SK-N-SH (cell line): ENCODE results near the gene ERMN. TPM values are rescaled to one million over a fixed set of nuclear protein-coding genes. Genes with fewer than 3 reads are reported as not detected.

Source experiments
- CTCF ChIA-PET: fragments of 300-600, 350-600 bp; formaldehyde crosslinking; extraction: SDS; loops from one replicate; lab custom pipeline; 2021; lab: Yijun Ruan, JAX
- POLR2A ChIA-PET: fragments of 350-600 bp; sonication (Branson Sonifier 250); formaldehyde crosslinking; extraction: SDS; loops from one replicate; lab custom pipeline; 2020; ENCODE audit warnings: antibody characterized with exemption, inconsistent platforms; lab: Yijun Ruan, JAX
- DNase-seq: peaks from one replicate; pipeline ENCODE4 v3.0.0; 2012
- H2AFZ ChIP-seq: fragments of 200-600 bp; sonication (generic); 2 replicates; pipeline ENCODE4 v1.8.1; 2016; ENCODE audit warnings: antibody characterized with exemption, mild to moderate bottlenecking, low read depth
- H3F3A ChIP-seq: fragments of 200-600 bp; sonication (generic); replicated peaks from 2 replicates; pipeline ENCODE3; 2016; ENCODE audit warnings: antibody characterized with exemption, mild to moderate bottlenecking; ENCODE audit not compliant: insufficient read depth
- H3K27ac ChIP-seq, 2 experiments: fragments of 200-500 bp in 1 of 2; fragments of 200-600 bp in 1 of 2; sonication (Bioruptor generic) in 1 of 2; sonication (generic), shearing (Covaris generic) in 1 of 2; 2 replicates each; pipeline versions ENCODE4 v1.5.1 to v1.6.1; 2014 to 2016; ENCODE audit warnings: low read depth in 2 of 2, inconsistent platforms in 1 of 2, low read length in 1 of 2, mild to moderate bottlenecking in 1 of 2, mixed read lengths in 1 of 2
- H3K27me3 ChIP-seq: fragments of 200-600 bp; sonication (generic), shearing (Covaris generic); 2 replicates; pipeline ENCODE4 v1.6.1; 2016; ENCODE audit warnings: mixed run types; ENCODE audit not compliant: insufficient read depth
- H3K36me3 ChIP-seq, 2 experiments: fragments of 200-500 bp in 1 of 2; fragments of 200-600 bp in 1 of 2; sonication (Bioruptor generic) in 1 of 2; sonication (generic) in 1 of 2; replicated peaks in 1 of 2; 2 replicates each; pipeline versions ENCODE3 to v1.5.1; 2014 to 2016; ENCODE audit warnings: low read length in 1 of 2, mild to moderate bottlenecking in 1 of 2; ENCODE audit not compliant: insufficient read depth in 2 of 2, control insufficient read depth in 1 of 2
- H3K4me1 ChIP-seq, 2 experiments: fragments of 200-500 bp in 1 of 2; fragments of 200-600 bp in 1 of 2; sonication (Bioruptor generic) in 1 of 2; sonication (generic), shearing (Covaris generic) in 1 of 2; 2 replicates each; pipeline versions ENCODE4 v1.5.1 to v1.6.1; 2014 to 2016; ENCODE audit warnings: low read depth in 1 of 2, low read length in 1 of 2, mixed run types in 1 of 2; ENCODE audit not compliant: insufficient read depth in 2 of 2, control insufficient read depth in 1 of 2
- H3K4me2 ChIP-seq: fragments of 200-600 bp; sonication (generic), shearing (Covaris generic); 2 replicates; pipeline ENCODE4 v1.6.1; 2017; ENCODE audit warnings: mixed run types
- H3K4me3 ChIP-seq, 2 experiments: fragments of 200-500 bp in 1 of 2; fragments of 200-600 bp in 1 of 2; sonication (Bioruptor generic) in 1 of 2; sonication (generic), shearing (Covaris generic) in 1 of 2; 2 replicates each; pipeline versions ENCODE4 v1.5.1 to v1.8.1; 2014 to 2016; ENCODE audit warnings: low read depth in 2 of 2, inconsistent platforms in 1 of 2, low read length in 1 of 2, mild to moderate bottlenecking in 1 of 2, mixed read lengths in 1 of 2, moderate library complexity in 1 of 2
- H3K79me2 ChIP-seq: fragments of 200-600 bp; sonication (generic); 2 replicates; pipeline ENCODE4 v1.8.1; 2017; ENCODE audit warnings: mild to moderate bottlenecking; ENCODE audit not compliant: insufficient read depth
- H3K9ac ChIP-seq: fragments of 200-600 bp; sonication (generic); 2 replicates; pipeline ENCODE4 v1.6.1; 2017; ENCODE audit warnings: mixed run types
- H3K9me2 ChIP-seq: fragments of 200-600 bp; sonication (generic); 2 replicates; pipeline ENCODE4 v1.6.1; 2017; ENCODE audit warnings: mixed run types
- H3K9me3 ChIP-seq: fragments of 200-600 bp; sonication (generic); 2 replicates; pipeline ENCODE4 v1.6.1; 2017; ENCODE audit warnings: mixed run types, mild to moderate bottlenecking, moderate library complexity
- H4K20me1 ChIP-seq: fragments of 200-600 bp; sonication (generic); 2 replicates; pipeline ENCODE4 v1.6.1; 2017; ENCODE audit warnings: mild to moderate bottlenecking, mixed run types; ENCODE audit not compliant: insufficient read depth
- CHD2 ChIP-seq: fragments of 150-350 bp; IDR thresholded peaks from 2 replicates; pipeline ENCODE4 v1.6.1; 2018; ENCODE audit warnings: low read length; ENCODE audit not compliant: partially characterized antibody
- ELF1 ChIP-seq: IDR thresholded peaks from 2 replicates; pipeline ENCODE4 v1.4.0; 2012
- EP300 ChIP-seq, 2 experiments: IDR thresholded peaks; 2 replicates each; pipeline versions ENCODE4 v1.4.0 to v1.6.1; 2012; ENCODE audit warnings: borderline replicate concordance in 1 of 2, low read depth in 1 of 2, low read length in 1 of 2
- EZH2phosphoT487 ChIP-seq: fragments of 200-600 bp; sonication (generic); IDR thresholded peaks from 2 replicates; pipeline ENCODE4 v1.6.1; 2017; ENCODE audit warnings: low read depth, mixed run types, mild to moderate bottlenecking, antibody characterized with exemption, moderate library complexity, borderline replicate concordance
- GABPA ChIP-seq: IDR thresholded peaks from 2 replicates; pipeline ENCODE4 v1.4.0; 2012; ENCODE audit warnings: low read depth, mild to moderate bottlenecking
- IRF3 ChIP-seq: fragments of 150-350 bp; IDR thresholded peaks from 2 replicates; pipeline ENCODE4 v1.6.1; 2016; ENCODE audit warnings: mild to moderate bottlenecking, low read depth, low read length
- JUND ChIP-seq: IDR thresholded peaks from 2 replicates; pipeline ENCODE4 v1.4.0; 2012
- MAX ChIP-seq: IDR thresholded peaks from 2 replicates; pipeline ENCODE4 v1.4.0; 2012; ENCODE audit warnings: low read depth
- MXI1 ChIP-seq: IDR thresholded peaks from 2 replicates; pipeline ENCODE4 v1.6.1; 2012; ENCODE audit warnings: mild to moderate bottlenecking, low read depth, low read length, improper control_type of control experiment
- POLR2AphosphoS5 ChIP-seq: IDR thresholded peaks from 2 replicates; pipeline ENCODE4 v1.6.1; 2012; ENCODE audit warnings: low read depth, low read length
- REST ChIP-seq: IDR thresholded peaks from 2 replicates; pipeline ENCODE4 v1.6.1; 2012; ENCODE audit warnings: mild to moderate bottlenecking, low read depth, low read length, moderate library complexity
- RFX5 ChIP-seq: IDR thresholded peaks from 2 replicates; pipeline ENCODE4 v1.6.1; 2012; ENCODE audit warnings: mild to moderate bottlenecking, improper control_type of control experiment, low read length
- SIN3A ChIP-seq: IDR thresholded peaks from 2 replicates; pipeline ENCODE4 v1.6.1; 2012; ENCODE audit warnings: low read depth, mild to moderate bottlenecking, low read length, moderate library complexity, borderline replicate concordance
- SMC3 ChIP-seq: IDR thresholded peaks from 2 replicates; pipeline ENCODE4 v1.6.1; 2012; ENCODE audit warnings: low read depth, low read length, improper control_type of control experiment
- USF1 ChIP-seq: IDR thresholded peaks from 2 replicates; pipeline ENCODE4 v1.4.0; 2012; ENCODE audit warnings: low read depth, borderline replicate concordance
- YY1 ChIP-seq: IDR thresholded peaks from 2 replicates; pipeline ENCODE4 v1.4.0; 2012; ENCODE audit warnings: low read depth, mild to moderate bottlenecking
- ZBTB33 ChIP-seq: IDR thresholded peaks from 2 replicates; pipeline ENCODE4 v1.4.0; 2012; ENCODE audit warnings: low read depth, borderline replicate concordance
- WGBS: methylation state at CpG from one replicate; pipeline ENCODE4 v1.1.6; 2017; ENCODE audit warnings: low lambda C conversion rate; 5-methylcytosine and 5-hydroxymethylcytosine counted together
- polyA plus RNA-seq, 3 experiments: library from polyadenylated mRNA; depleted of rRNA; stranded (reverse); fragments of >200 nt; gene quantifications; 2 replicates each; pipeline ENCODE4 v1.2.3, GENCODE V29; 2012

Gene ERMN
- polyA plus RNA-seq, 1 of the 3 experiments (the other 2 are of a cell fraction): not detected

GRCh38 chr2:157361526-157361925 is 35.9 kb upstream of the ERMN start:
- no peaks in the 10 kb centered on the region for H4K20me1 ChIP-seq
- no peak overlapping the region for H2AFZ ChIP-seq
- H3K4me3 ChIP-seq: no peak overlapping the region
- H3K9me2 ChIP-seq: no peaks in the 10 kb centered on the region
- no peaks in the 10 kb centered on the region for H3K27me3 ChIP-seq
- no peak overlapping the region for H3K27ac ChIP-seq
- no peaks in the 10 kb centered on the region for H3K9me3 ChIP-seq
- DNase-seq: no peak
- no peak overlapping the region for H3K4me2 ChIP-seq
- H3K9ac ChIP-seq: no peak overlapping the region
- no peaks in the 10 kb centered on the region for H3K36me3 ChIP-seq
- TF ChIP-seq CHD2 (no peak), MXI1 (no peak), POLR2AphosphoS5 (no peak), ZBTB33 (no peak)
- H3F3A ChIP-seq: no peaks in the 10 kb centered on the region
- no peaks in the 10 kb centered on the region for H3K79me2 ChIP-seq
- ChIA-PET CTCF (interaction anchor here (0.7 kb wide), 1 partner anchor 11 kb away, joined by 3 read pairs; no protein-coding TSS in a partner anchor), POLR2A (no interaction called here)
- no peaks in the 10 kb centered on the region for H3K4me1 ChIP-seq

- no peak overlapping the region for H3K9ac ChIP-seq
- TF ChIP-seq MXI1 (no peak), ZBTB33 (no peak), IRF3 (no peak), JUND (no peak), SIN3A (no peak), GABPA (no peak), SMC3 (no peak), MAX (no peak), YY1 (no peak), EP300 (IDR thresholded peaks at IDR 0.05; ENCODE audit: borderline replicate concordance in 1 of 2, low read depth in 1 of 2, low read length in 1 of 2) (no peak), EZH2phosphoT487 (no peak), ELF1 (no peak), USF1 (no peak), RFX5 (no peak), REST (no peak)
- TF ChIP-seq, all 33 proteins: peak for 0
- ChIA-PET POLR2A (no interaction called here), CTCF (interaction anchor here (1.1 kb wide), 1 partner anchor 32 kb away, joined by 3 read pairs; no protein-coding TSS in a partner anchor)
- Histone ChIP-seq H3K79me2 (no peaks in the 10 kb centered on the region), H3F3A (no peaks in the 10 kb centered on the region), H3K9me3 (no peaks in the 10 kb centered on the region), H3K27me3 (no peaks in the 10 kb centered on the region), H3K4me3 (no peak overlapping the region), H3K36me3 (no peaks in the 10 kb centered on the region), H3K4me1 (no peaks in the 10 kb centered on the region), H3K4me2 (no peak overlapping the region), H2AFZ (no peak overlapping the region), H3K9me2 (no peaks in the 10 kb centered on the region), H4K20me1 (no peaks in the 10 kb centered on the region), H3K27ac (no peak overlapping the region)
- 2% methylated on average over 2 of the region's 2 CpGs for WGBS
- DNase-seq: no peak
These were observed 34.0 kb upstream of the ERMN start for GRCh38 chr2:157359628-157360027.
